TTC549 (cell line): ENCODE data around the gene KDM8.
"Not testable (repeated sequence)": the region's sequence is repeated elsewhere in the genome, so short reads cannot be mapped to it uniquely, and the experiment has no call there.

Experiments used
- FAIRE-seq: peaks from 2 replicates; lab custom pipeline; 2012; peaks lifted over from hg19 to GRCh38; lab: Jason Lieb, UNC

KDM8 gene

DNA sequence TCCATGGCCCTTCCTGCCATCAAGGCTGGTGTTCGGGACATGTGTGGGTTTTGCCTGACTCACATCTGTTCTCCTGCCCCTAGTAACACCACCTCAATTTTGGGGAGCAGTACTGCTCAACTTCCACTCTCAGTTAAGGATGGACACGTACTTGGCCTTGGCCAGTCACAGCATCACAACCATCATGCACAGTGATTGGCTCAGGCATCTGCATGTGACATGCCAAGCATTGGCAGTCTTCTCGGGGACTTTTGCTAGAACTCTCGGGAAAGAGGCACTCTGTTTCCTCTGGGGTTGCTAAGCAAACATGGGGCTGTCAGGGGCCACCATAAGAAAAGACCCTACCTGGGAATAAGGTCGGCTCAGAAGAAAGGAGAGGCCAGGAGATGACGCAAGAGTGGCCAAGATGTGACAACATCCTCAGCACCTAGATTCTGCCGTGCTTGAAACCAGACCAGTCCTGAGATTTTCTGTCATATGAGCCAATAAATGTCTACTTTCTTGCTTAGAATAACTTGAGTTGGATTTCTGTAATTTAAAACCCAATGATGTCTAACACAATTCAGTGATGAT is 11.9 kb upstream of the KDM8 start:
- FAIRE-seq: no peak

DNA sequence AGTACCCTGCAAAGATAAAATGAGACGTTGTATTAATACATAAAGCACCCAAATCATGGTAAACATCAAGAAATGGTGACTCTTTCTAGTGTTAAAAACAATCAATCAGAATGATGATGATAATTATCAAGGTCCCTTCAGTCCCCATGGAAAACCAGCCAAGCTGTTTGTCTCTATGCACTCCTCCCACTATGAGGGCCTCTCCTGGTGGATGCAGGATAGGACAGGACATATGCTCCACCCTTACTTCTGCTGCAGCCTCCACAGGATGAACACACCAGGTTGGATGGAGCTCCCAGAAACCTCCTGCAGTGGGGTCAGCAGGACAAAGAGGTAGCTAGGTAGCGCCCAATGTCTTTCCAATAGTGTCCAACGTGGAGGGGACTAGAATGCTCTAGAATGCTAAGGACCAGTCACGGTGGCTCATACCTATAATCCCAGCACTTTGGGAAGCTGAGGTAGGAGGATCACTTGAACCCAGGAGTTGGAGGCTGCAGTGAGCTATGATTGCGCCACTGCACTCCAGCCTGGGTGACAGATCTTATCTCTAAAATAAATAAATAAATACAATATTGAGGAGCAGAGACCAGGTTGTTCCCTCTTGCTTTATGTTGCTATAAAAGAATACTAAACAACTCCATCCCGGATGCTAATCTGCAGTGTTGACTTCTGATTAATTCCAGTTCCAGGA is 9.9 kb upstream of the KDM8 start:
- no peak for FAIRE-seq

DNA sequence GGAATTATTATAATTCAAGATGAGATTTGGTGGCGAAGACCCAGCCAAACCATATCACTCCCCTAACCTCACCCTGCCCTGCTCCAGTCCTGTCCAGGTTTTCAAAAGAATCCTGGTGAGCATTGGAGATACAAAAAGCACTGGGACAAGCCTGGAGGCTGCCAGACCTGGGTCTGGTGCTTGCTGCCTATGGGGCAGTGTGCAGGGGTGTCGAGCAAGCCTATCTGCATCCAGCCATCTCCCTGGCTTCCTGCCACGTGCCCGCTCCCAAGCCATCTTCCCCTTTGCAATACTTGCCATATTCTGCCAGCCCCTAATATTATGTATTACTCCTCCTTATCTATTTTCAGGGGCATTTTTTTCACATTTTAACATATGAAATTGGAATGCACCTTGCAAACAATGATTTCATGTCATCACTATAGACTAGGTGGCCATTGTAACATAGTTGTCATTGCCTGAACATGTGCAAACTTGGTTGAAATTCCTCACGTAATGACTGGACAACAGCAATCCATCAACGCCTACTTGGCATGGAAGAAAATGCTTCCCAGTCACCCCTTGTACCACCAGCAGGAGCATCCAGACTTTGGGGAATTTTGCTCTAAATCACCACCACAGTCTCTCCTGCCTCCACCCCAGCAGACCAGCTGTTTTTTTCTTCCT is 8.1 kb upstream of the KDM8 start:
- FAIRE-seq: no peak

DNA sequence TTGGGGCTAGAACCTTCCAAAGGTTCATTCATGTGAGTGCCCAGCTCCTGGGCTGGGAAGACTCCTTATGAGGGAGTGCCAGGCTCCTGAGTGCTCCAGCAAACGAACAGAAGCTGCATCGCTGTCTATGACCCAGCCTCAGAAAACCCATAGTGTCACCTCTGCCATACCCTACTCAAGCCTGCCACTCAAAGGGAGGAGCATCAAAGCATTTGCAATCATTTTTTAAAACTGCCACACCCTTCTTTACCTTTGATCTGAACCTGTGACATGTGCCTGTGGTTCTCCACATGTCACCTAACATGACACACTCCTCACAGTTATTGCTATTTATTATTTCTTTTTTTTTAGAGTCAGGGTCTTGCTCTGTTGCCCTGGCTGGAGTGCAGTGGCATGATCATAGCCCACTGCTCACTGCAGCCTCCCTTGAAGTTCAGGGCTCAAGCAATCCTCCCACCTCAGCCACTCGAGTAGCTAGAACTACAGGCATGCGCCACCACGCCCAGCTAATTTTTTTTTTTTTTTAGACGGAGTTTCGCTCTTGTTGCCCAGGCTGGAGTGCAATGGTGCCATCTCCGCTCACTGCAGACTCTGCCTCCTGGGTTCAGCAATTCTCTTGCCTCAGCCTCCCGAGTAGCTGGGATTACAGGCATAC is 7.3 kb upstream of the KDM8 start:
- no peak for FAIRE-seq

DNA sequence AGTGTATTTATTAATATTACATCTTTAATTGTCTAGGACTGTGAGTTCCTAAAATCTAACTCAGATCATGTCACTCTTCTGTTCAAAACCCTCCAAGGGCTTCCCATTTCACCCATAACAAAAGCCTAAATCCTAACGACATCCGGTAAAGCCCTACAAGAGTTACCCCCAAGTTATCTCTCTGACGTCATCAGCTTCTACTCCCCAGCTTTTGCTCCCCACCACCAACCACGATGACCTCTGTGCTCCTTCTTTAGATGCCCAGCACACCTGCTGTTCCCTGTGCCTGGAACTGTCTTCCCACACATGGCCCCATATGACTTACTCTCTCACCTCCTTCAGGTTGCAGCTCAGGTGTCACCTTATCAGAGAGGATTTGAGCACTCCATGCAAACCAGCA is 6.3 kb upstream of the KDM8 start:
- no peak for FAIRE-seq

DNA sequence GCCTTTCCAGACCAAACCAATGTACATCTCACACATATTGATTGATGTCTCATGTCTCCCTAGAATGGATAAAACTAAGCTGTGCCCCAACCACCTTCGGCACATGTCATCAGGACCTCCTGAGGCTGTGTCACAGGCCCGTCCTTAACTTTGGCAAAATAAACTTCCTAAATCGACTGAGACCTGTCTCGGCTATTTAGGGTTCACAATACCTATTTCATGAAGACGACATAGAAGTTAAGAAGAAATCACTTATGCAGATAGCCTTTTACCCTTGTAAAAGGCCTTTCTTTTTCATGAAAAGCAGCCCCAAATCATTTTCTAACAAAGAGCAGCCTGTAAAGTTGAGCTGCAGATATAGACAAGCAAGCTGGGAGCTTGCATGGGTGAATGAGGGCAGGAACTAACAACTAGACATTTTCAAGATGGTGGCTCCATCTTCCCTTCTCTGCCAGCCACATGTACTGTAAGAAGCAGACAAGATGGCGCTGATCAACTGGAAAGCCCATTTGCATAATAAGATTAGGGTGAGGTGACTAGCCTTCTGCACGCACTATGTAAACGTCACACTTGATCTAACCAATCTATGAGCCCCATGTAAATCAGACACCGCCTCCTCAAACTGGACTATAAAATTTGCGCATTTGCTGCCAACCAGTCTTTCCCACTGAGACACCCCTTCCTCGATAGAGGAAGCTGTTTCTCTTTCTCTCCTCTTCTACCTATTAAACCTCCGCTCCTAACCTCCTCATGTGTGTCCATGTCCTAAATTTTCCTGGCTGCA is 4.7 kb upstream of the KDM8 start:
- FAIRE-seq: no peak

DNA sequence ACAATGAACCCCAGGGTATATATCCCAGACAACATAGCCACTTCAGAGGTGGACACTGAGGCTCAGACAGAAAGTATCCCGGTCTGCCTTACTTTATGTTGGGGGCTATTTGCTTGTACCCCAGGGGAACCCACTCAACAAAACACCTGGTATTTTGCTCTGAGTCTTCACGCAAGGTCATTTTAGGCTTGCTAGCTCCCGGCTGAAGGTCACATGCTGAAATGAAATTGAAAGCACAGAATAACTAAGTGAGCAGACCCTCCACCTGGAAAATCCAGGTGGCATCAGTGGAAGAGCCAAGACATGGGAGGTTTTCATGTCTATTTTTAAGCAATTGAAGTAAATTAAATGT is 4.1 kb upstream of the KDM8 start:
- no peak for FAIRE-seq

DNA sequence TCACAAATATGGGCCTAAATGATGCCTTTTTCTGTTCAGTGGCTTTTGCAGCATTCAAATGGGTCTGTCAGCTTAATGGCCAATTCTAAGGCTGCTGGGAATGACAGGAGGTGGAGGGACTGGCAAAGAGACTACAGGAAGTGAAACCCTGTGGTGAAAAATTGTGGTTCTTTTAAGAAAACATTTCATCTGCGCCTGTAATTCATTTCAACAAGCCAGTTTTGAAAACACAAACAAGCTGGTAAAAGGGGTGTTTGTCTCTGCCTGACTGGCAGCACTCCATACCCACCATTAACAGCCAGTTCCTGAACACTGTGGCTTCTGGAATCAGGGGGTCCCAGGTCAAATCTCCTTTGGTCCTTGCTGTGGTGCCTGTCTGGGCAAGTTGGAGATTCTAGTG is 3.6 kb upstream of the KDM8 start:
- no peak for FAIRE-seq

DNA sequence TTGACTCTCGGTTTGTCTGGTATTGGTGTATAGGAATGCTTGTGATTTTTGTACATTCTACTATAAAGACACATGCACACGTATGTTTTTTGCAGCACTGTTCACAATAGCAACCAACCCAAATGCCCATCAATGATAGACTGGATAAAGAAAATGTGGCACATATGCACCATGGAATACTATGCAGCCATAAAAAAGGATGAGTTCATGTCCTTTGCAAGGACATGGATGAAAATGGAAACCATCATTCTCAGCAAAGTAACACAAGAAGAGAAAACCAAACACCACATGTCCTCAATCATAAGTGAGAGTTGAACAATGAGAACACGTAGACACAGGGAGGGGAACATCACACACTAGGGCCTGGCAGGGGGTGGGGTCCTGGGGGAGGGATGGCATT is 2.4 kb upstream of the KDM8 start:
- not testable (repeated sequence) for FAIRE-seq

DNA sequence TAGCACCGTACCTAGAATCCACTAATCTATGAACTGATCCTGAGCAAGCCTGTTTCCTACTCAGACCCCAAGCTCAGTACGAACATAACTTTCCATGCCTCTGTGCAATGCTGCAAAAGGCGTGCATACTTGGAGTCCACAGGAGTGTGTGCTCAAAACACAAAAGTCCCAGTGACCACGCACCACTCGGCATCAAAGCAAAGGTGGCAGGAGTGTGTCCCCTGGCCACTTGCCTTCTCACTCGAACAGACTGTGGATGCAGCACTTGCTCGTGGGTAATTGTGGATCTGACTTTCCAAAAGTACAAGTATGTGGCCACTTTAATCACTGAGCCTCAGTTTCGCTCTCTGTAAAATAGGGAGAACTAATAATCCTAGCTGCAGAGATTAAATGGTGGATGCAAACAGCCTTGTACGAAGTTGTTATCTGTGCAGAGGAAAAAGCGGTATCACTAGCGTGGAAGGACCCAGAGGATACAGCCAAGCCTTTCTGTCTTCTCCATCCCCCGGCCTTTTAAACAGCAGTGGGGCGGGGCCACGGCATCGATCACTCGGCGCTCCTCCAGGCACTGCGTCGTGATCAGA is 311 bp upstream of the KDM8 start:
- no peak for FAIRE-seq

DNA sequence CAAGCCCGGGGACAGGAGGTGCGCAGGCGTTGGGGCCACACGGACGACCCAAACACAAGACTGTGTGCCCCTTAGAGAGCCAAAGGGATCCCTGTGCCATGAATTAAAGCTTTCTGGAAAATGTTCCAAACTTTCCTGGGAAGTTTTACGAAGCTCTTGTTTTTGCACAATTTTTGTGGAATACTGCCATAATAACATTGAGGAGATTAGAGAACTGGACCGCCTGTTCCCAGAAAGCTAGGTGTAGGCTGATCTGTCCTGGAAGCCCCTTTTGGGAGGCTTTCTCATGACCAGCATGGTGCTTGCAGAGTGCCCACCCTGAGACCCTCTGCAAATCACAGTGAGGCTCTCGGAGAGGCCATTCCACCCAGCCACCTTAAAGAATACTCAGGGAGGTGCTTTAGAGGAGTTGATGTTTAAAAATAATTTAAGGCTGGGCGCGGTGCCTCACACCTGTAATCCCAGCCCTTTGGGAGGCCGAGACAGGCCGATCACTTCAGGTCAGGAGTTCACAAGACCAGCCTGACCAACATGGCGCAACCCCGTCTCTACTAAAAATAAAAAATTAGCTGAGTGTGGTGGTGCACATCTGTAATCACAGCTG is 1.1 kb downstream of the KDM8 start:
- FAIRE-seq: no peak

DNA sequence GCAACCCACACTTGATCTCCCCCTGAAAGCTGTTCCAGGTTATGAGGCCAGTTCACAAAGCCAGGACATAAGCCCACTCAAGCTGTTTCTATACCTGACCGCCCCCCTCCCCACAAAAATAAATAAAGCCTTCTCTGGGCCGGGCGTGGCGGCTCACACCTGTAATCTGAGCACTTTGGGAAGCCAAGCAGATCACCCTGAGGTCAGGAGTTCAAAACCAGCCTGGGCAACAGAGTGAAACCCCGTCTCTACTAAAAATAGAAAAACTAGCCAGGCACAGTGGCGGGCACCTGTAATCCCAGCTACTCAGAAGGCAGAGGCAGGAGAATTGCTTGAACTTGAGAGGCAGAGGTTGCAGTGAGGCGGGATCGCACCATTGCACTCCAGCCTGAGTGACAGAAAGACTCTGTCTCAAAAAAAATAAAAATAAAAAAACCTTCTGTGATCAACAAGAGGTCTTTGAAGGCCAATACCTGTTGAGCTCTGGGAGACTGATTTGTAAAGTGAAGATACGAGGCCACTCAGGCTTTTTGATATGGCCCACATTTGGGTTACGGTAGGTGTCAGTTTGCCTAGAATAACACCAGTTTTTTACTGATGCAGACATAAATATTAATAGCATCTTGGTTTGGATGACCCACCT is 2.2 kb downstream of the KDM8 start:
- no peak for FAIRE-seq

DNA sequence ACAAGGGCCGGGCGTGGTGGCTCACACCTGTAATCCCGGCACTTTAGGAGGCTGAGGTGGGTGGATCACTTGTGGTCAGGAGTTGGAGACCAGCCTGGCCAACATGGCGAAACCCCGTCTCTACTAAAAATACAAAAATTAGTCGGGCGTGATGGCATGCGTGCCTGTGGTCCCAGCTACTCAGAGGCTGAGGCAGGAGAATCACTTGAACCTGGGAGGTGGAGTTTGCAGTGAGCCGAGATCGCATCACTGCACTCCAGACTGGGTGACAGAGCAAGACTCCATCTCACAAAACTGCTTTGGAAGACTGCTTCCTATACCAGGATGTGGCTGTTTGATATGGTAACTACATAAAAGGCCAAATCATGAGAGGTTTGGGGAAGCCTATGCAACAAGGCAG is 3.8 kb downstream of the KDM8 start:
- FAIRE-seq: not testable (repeated sequence)

DNA sequence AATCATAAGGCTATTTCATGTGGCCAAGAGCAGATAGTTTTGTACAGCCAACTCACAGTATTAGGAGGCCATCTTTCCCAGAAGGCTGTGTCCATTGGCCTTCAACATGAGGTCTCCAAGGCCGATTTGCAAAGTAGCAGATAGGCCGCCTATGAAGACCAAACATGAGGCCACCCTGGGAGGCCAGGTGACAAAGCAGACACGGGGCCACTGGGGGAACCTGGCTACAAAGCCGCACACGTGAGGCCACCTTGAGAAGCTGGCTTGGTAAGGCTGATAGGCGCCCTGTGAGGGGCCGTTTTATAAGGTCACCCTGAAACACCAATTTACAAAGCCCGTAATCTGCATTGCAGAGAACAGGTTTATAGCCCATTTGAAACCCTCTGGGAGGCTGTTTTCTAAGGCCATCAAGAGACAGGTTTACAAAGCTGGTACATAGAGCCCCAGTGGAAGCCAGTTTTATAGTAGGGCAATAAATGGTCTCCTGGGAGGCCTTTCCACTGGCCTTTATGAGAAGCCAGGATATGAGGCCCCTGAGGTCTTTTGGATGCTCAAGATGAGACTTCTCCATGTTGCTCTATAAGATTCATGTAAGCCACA is 4.9 kb downstream of the KDM8 start:
- FAIRE-seq: no peak

DNA sequence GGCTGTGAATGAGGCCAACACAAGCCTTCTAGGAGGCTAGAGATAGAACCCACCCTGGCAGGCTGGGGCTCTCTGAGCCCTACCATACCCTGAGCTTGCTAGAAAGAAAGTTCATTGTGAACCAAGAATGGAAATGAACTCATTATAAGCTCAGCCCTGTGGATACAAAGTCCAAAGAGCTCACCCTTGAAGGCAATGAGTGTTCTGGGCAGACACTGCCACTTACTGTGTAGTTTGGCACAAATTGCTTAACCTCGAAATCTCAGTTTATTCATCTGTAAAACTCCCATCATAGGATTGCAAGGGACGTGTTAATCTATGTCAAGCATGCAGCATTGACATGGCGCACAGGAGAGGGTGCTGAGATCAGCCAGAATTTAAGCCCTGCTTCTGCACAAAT is 5.5 kb downstream of the KDM8 start:
- FAIRE-seq: no peak

DNA sequence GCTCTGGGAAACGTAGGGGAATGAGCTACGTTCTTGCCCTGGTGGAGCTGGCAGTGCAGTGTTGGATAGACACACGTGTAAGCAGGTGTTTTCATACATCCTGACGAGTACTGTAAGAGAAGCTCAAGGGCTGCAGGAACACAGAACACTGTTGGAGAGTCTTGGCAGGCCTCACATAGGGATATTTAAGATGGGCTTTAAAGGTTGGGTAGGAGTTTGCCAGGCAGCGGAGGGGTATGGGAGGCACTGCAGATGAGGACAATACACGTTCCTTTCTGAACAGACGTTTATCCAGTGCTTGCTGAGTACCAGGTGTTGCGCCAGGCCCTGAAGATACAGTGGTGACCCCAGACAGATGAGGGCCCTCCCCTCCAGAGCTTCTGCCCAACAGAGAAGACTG is 6.3 kb downstream of the KDM8 start:
- no peak for FAIRE-seq

DNA sequence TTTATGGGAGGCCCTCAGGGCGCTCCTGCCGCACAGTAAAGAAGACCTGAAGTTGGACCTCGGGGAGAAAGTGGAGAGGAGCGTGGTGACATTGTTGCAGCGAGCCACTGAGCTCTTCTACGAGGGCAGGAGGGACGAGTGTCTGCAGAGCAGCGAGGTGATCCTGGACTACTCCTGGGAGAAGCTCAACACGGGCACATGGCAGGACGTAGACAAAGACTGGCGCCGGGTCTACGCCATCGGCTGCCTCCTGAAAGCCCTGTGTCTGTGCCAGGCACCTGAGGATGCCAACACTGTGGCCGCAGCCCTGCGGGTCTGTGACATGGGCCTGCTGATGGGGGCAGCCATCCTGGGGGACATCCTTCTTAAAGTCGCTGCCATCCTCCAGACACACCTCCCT is 6.8 kb downstream of the KDM8 start:
- no peak for FAIRE-seq

DNA sequence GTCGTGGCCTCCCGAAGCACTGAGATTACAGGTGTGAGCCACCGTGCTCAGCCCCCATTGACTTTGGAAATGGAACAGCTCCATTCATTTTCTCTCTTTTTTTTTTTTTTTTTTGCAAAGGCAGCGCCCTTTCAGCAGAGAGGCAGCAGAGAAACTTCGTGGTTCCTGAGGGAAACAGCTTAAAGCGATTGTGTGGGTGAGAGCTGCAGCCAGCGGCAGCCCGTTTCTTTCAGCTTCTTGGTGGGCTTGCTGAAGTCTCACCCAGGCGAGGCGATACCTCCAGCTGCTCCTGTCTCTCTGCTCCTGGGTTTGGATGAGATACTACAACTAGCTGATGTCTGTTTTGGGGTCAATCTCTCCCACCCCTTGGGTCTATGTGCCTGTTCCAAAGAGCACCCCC is 7.7 kb downstream of the KDM8 start:
- FAIRE-seq: no peak

DNA sequence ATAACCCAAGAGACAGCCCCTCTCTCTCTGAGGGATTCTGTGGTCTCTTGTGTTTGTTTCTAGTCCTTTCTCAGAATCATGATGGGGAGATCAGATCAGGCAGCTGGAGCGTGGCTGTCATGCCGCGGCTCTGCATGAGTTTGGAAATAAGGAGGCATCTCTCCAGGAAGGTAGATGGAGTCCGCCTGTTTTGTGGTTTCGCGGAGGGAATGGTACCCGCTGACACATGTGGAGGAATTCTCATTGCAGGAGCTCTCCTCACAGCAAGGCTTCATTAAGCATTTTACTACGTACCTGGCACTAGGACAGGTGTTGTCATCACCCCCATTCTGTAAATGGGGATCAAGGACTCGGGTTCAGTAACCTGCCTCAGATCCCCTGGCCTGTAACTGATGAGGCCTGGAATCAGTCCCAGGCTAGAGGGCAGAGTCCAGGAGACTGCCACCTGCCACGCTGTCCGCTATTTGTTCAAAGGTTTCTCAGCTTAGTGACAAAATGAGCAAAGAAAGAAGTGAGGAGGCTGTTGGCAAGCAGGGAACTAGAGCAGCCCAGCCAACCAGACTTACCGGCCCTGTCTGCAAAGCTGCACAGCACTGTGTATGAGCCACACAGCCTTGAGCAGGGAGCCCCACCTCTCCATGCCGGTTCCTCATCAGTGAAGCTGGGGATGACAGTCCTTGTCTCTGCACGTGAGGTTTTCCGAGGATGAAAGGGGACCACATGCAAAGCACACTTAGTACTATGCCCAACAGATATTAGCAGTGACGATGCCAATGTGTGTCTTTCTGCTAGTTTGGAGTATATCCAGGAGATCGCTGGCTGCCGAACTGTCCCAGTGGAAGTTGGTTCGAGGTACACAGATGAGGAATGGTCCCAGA is 11.0 kb downstream of the KDM8 start:
- FAIRE-seq: no peak

DNA sequence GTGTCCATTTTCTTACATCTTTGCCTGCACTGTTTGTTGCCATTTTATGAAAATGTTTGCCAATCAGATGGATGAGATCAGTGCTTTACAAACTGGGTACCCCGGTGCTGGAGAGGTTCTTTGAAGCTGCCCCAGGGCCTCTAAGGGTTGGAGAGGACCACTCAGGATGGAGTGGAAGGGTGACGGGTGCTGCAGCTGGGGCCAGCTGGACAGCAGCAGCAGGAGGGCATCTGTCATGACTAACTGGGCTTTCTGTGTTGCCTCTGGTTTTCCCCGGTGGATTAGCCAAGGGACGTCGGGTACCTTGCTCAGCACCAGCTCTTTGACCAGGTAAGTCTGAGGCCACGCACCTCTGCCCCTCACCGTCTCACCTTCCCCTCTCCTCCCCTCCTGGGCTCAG is 12.3 kb downstream of the KDM8 start:
- no peak for FAIRE-seq
